Chondrocyte (in vitro differentiated cells): ENCODE data around the gene CSTF1. TPM values are rescaled to one million over a fixed set of nuclear protein-coding genes. Genes with fewer than 3 reads are reported as not detected.

Source experiments
- DNase-seq: peaks from one replicate; pipeline ENCODE4 v3.0.0; 2021; ENCODE audit warnings: mixed read lengths, low spot score
- H3K27ac Mint-ChIP-seq: one replicate; pipeline ENCODE4 v1.8.0; 2021; ENCODE audit warnings: mild to moderate bottlenecking, moderate library complexity, mixed read lengths; ENCODE audit not compliant: unreplicated experiment
- H3K27me3 Mint-ChIP-seq: 2 replicates; pipeline ENCODE4 v1.8.0; 2021; ENCODE audit warnings: low read depth, mixed read lengths
- H3K36me3 Mint-ChIP-seq: 2 replicates; pipeline ENCODE4 v1.8.0; 2021; ENCODE audit warnings: low read depth, mixed read lengths
- H3K4me1 Mint-ChIP-seq: 2 replicates; pipeline ENCODE4 v1.8.0; 2021; ENCODE audit warnings: low read depth, mild to moderate bottlenecking, mixed read lengths
- H3K4me3 Mint-ChIP-seq: one replicate; pipeline ENCODE4 v1.8.0; 2021; ENCODE audit warnings: mild to moderate bottlenecking, moderate library complexity, mixed read lengths; ENCODE audit not compliant: unreplicated experiment
- H3K9me3 Mint-ChIP-seq: 2 replicates; pipeline ENCODE4 v1.8.0; 2021; ENCODE audit warnings: low read depth, mixed read lengths
- CTCF ChIP-seq: fragments of 200-600 bp; sonication (generic); IDR thresholded peaks from 2 replicates; pipeline ENCODE4 v1.5.0; 2021; ENCODE audit warnings: antibody characterized with exemption, mild to moderate bottlenecking, moderate library complexity
- total RNA-seq: library from RNA; stranded (reverse); gene quantifications from 3 replicates; pipeline ENCODE4 v1.2.1, GENCODE V29; 2021

The CSTF1 gene
- total RNA-seq, 1 donor from 2014 or later: 26.0 TPM

DNA sequence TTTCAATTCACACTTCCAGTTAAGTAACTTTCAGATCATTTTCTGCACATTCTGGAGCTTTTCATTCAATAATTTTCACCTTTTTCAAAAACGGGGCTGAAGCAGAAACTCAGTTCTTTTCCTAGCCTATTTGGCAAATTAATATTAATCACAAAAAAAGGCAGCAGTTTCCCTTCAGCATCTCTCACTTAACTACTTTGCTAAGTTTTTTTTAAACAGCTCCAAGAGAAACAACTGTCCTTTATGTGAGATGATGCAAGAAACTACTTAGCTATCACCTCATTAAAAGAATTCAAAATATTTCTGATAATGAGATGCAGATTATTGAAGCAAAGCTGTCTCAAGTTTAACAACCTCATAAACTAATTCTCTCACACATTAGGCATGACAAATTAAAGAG is 31.4 kb downstream of the CSTF1 start:
- H3K36me3 Mint-ChIP-seq: peaks cover 3% of the 10 kb centered on the region
- no peaks in the 10 kb centered on the region for H3K27me3 Mint-ChIP-seq
- no peak overlapping the region for H3K27ac Mint-ChIP-seq
- no peak overlapping the region for H3K4me3 Mint-ChIP-seq
- H3K9me3 Mint-ChIP-seq: no peaks in the 10 kb centered on the region
- no peak for DNase-seq
- no peak for TF ChIP-seq CTCF
- peaks cover 18% of the 10 kb centered on the region for H3K4me1 Mint-ChIP-seq

GRCh38 chr20:56424931-56425330 is 32.5 kb downstream of the CSTF1 start:
- Mint-ChIP-seq H3K9me3 (no peaks in the 10 kb centered on the region), H3K27ac (no peak overlapping the region), H3K4me1 (peaks cover 24% of the 10 kb centered on the region), H3K4me3 (no peak overlapping the region), H3K36me3 (no peaks in the 10 kb centered on the region), H3K27me3 (no peaks in the 10 kb centered on the region)
- no peak for TF ChIP-seq CTCF
- no peak for DNase-seq

- H3K9me3 Mint-ChIP-seq: no peaks in the 10 kb centered on the region
- H3K4me3 Mint-ChIP-seq: no peak overlapping the region
- no peak for DNase-seq
- H3K36me3 Mint-ChIP-seq: no peaks in the 10 kb centered on the region
- H3K4me1 Mint-ChIP-seq: peaks cover 25% of the 10 kb centered on the region
- H3K27ac Mint-ChIP-seq: no peak overlapping the region
- no peak for TF ChIP-seq CTCF
- no peaks in the 10 kb centered on the region for H3K27me3 Mint-ChIP-seq
Observed at GRCh38 chr20:56426026-56426425, 33.6 kb downstream of the CSTF1 start.

- Mint-ChIP-seq H3K27ac (no peak overlapping the region), H3K4me1 (peaks cover 23% of the 10 kb centered on the region), H3K36me3 (no peaks in the 10 kb centered on the region), H3K4me3 (no peak overlapping the region), H3K9me3 (no peaks in the 10 kb centered on the region), H3K27me3 (no peaks in the 10 kb centered on the region)
- DNase-seq: no peak
- no peak for TF ChIP-seq CTCF
Observed at GRCh38 chr20:56426926-56427325, 34.5 kb downstream of the CSTF1 start.

GRCh38 chr20:56427797-56428196 is 35.4 kb downstream of the CSTF1 start:
- no peak for TF ChIP-seq CTCF
- Mint-ChIP-seq H3K9me3 (no peaks in the 10 kb centered on the region), H3K4me3 (no peak overlapping the region), H3K36me3 (no peaks in the 10 kb centered on the region), H3K27ac (no peak overlapping the region), H3K27me3 (no peaks in the 10 kb centered on the region), H3K4me1 (peaks cover 14% of the 10 kb centered on the region)
- no peak for DNase-seq
